Lower lobe of right lung (tissue), 2 donors: ENCODE measurements around the gene NRXN3. TPM values are rescaled to one million over a fixed set of nuclear protein-coding genes. Genes with fewer than 3 reads are reported as not detected.

Experiments
- ATAC-seq, 2 donors: fragments of 200-7000 bp; cut with Tn5 transposase; one replicate each; pipeline ENCODE4 v1.9.1; 2020 to 2022; ENCODE audit warnings: mild to moderate bottlenecking in 2 of 2, moderate library complexity in 2 of 2
- DNase-seq: peaks from one replicate; pipeline ENCODE4 v3.0.0-alpha.2; 2020
- H3K27ac ChIP-seq: fragments of 200-600 bp; one replicate; pipeline ENCODE4 v1.8.0; 2022
- H3K27me3 ChIP-seq: fragments of 200-600 bp; one replicate; pipeline ENCODE4 v1.8.0; 2022; ENCODE audit warnings: low read depth
- H3K36me3 ChIP-seq: fragments of 200-600 bp; one replicate; pipeline ENCODE4 v1.8.0; 2022; ENCODE audit warnings: mild to moderate bottlenecking
- H3K4me1 ChIP-seq: fragments of 200-600 bp; one replicate; pipeline ENCODE4 v1.8.0; 2022
- H3K4me3 ChIP-seq: fragments of 200-600 bp; one replicate; pipeline ENCODE4 v1.8.0; 2022; ENCODE audit warnings: mild to moderate bottlenecking
- H3K9me3 ChIP-seq: fragments of 200-600 bp; one replicate; pipeline ENCODE4 v1.8.0; 2022
- intact Hi-C: fragments of 100-400 bp; cut with DNase I; formaldehyde crosslinking; loops from one replicate; pipeline ENCODE4 v1.11.0; 2022
- total RNA-seq: library from RNA; stranded (reverse); fragmentation: NEBNext Ultra II Directional; extraction: Animal tissue kit (Norgen Biotek cat#: 25700); gene quantifications from one replicate; pipeline ENCODE4 v1.2.1, GENCODE V29; 2021
- TF ChIP-seq, protein P1 (sequence below): fragments of 200-600 bp; IDR thresholded peaks from one replicate; pipeline ENCODE4 v1.8.0; 2022; ENCODE audit warnings: antibody characterized with exemption, mild to moderate bottlenecking
- donor health status: DM: no; HTN: yes; CAD: no; lungs with severe emphysema.

Gene NRXN3
- total RNA-seq, 1 donor from 2014 or later, result 9.0 TPM

DNA sequence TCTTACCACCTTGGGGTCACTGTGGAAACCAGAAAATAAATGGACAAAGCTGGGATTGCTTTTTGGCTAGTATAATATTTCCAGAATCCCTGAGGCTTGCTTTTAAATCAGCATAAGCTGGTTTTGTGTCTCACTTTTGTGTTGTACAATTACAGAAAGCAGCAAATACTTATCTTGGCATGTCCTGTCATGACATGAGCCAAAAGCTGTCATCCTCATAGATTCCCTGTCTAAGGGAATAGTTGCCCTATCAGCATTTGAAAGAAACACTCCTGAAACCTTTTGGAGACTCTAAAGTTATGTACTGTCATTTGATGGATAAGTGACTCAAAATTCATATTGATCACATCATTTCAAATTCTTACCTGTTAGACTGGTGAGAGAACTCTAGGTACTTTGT is 987.2 kb downstream of the NRXN3 start:
- intact Hi-C loops, result no loop called here
- Histone ChIP-seq H3K36me3 (no peaks in the 10 kb centered on the region), H3K27ac (no peak overlapping the region), H3K4me3 (no peak overlapping the region), H3K9me3 (no peaks in the 10 kb centered on the region), H3K4me1 (no peaks in the 10 kb centered on the region), H3K27me3 (no peaks in the 10 kb centered on the region)
- ATAC-seq, result no peak
- no peak for DNase-seq
- TF ChIP-seq, protein P1, sequence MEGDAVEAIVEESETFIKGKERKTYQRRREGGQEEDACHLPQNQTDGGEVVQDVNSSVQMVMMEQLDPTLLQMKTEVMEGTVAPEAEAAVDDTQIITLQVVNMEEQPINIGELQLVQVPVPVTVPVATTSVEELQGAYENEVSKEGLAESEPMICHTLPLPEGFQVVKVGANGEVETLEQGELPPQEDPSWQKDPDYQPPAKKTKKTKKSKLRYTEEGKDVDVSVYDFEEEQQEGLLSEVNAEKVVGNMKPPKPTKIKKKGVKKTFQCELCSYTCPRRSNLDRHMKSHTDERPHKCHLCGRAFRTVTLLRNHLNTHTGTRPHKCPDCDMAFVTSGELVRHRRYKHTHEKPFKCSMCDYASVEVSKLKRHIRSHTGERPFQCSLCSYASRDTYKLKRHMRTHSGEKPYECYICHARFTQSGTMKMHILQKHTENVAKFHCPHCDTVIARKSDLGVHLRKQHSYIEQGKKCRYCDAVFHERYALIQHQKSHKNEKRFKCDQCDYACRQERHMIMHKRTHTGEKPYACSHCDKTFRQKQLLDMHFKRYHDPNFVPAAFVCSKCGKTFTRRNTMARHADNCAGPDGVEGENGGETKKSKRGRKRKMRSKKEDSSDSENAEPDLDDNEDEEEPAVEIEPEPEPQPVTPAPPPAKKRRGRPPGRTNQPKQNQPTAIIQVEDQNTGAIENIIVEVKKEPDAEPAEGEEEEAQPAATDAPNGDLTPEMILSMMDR, result no peak

DNA sequence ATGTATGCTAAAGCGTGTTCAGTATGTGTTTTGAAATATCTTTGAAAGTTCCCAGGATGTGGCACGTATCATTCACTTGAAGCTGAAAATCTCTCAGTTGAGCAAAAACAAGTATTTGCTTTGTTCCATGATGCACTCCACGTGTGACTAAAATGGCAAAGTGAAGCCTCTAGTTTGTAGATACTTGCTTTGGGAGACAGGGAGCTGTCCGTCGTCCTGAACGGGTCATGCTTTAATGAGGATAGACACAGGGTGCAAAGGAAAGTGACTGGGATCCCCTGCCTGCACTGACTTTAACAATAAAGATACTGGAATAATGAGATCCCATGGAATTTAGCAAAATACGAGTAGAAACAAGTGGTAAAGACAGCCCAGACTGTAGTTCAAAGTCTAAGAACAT is 991.4 kb downstream of the NRXN3 start:
- TF ChIP-seq, protein P1, result no peak
- ATAC-seq (no peak), DNase-seq (no peak)
- no peak overlapping the region for H3K27ac ChIP-seq
- no peaks in the 10 kb centered on the region for H3K27me3 ChIP-seq
- no peak overlapping the region for H3K4me3 ChIP-seq
- intact Hi-C loops, result no loop called here
- no peaks in the 10 kb centered on the region for H3K36me3 ChIP-seq
- no peaks in the 10 kb centered on the region for H3K9me3 ChIP-seq
- H3K4me1 ChIP-seq, result no peaks in the 10 kb centered on the region

DNA sequence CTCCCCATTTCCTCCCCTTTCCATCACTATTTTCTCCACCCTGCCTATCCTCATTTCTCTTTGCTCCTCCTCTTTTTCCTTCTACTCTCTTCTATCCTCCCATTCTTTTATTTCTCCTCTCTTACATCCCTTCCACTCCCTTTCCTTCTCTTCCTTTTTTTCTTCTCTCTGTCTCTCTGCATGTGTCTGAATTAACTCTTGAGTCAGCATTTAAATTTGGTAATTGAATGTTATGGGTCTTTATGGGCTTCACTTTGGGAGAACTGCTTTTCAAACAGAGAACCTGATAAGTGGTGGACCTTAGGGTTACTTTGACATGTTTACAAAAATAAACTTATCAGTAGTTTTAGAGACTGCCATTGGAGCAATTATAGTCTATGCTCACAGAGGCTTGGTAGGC is 992.7 kb downstream of the NRXN3 start:
- Histone ChIP-seq H3K9me3 (no peaks in the 10 kb centered on the region), H3K27me3 (no peaks in the 10 kb centered on the region), H3K36me3 (no peaks in the 10 kb centered on the region), H3K27ac (no peak overlapping the region), H3K4me3 (no peak overlapping the region), H3K4me1 (no peaks in the 10 kb centered on the region)
- TF ChIP-seq, protein P1, result no peak
- ATAC-seq (no peak), DNase-seq (no peak)
- intact Hi-C loops, result no loop called here

DNA sequence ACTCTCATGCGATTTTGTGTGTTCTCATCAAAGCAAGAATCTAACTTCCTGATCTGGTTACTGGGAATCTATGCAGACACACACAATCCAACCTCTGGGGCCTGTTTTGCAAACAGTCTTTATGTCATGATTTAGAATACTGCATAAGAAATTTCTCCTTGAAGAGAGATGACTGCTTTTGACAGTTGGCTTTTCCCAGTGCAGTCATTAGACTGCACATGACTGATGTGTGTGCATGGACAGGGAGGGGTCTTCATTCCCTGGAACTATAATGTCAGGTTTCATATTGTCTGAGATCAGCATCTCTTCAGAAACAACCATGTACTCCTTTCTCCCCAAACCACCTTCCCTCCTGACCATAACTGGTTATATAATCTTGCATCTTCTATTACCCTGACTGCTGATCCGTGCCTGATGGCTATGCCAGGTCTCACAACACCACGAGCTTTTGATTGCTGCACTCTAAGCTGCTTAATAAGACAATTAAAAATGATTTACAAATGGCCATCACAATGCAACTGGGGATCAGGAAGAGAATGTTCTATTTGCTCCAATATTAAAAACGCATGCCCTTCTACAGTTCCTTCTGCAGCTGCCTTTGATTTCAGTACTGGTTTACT is 995.4 kb downstream of the NRXN3 start:
- TF ChIP-seq, protein P1, result no peak
- Histone ChIP-seq H3K27me3 (no peaks in the 10 kb centered on the region), H3K27ac (no peak overlapping the region), H3K4me3 (no peak overlapping the region), H3K36me3 (no peaks in the 10 kb centered on the region), H3K4me1 (no peaks in the 10 kb centered on the region), H3K9me3 (no peaks in the 10 kb centered on the region)
- DNase-seq (no peak), ATAC-seq (no peak)
- intact Hi-C loops, result no loop called here

DNA sequence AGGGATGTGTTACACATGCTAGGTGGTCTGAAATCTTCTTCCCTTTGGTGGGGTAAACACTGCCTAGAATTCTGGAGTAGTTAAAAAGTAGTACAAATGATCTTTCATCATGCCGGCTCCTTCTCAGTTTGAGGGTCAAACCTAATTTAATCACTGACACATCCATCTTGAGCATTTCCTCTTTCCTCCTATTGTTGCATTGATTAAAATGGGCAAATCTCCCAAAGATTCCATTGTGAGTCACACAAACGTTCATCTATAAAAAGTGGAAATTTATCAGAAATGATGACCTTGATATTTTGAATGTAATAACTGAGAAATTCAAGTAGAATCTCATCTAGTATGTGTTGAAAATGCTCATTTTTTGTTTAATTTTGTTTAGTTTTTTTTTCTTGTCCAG is 996.0 kb downstream of the NRXN3 start:
- Histone ChIP-seq H3K36me3 (no peaks in the 10 kb centered on the region), H3K9me3 (no peaks in the 10 kb centered on the region), H3K27me3 (no peaks in the 10 kb centered on the region), H3K27ac (no peak overlapping the region), H3K4me3 (no peak overlapping the region), H3K4me1 (no peaks in the 10 kb centered on the region)
- intact Hi-C loops, result no loop called here
- ATAC-seq (no peak), DNase-seq (no peak)
- TF ChIP-seq, protein P1, result no peak
